Activated CD4-positive, alpha-beta T cell treated with anti-CD3 and anti-CD28 coated beads for 24 hours (primary cell): Measurements from ENCODE around the gene PHYKPL.
"Not testable (repeated sequence)": the region's sequence is repeated elsewhere in the genome, so short reads cannot be mapped to it uniquely, and the experiment has no call there.

Experiments
- DNase-seq, 2 donors: peaks; one replicate each; pipeline ENCODE4 v3.0.0-alpha.2; 2020; ENCODE audit warnings: low read depth in 2 of 2

Gene PHYKPL

GRCh38 chr5:178264044-178264443 is 31.4 kb upstream of the PHYKPL start:
- no peak for DNase-seq

GRCh38 chr5:178261666-178262600 is 29.3 kb upstream of the PHYKPL start:
- no peak for DNase-seq

- no peak for DNase-seq
Measured at GRCh38 chr5:178259623-178260536, 27.3 kb upstream of the PHYKPL start.

- DNase-seq = no peak
Measured at GRCh38 chr5:178257650-178258049, 25.0 kb upstream of the PHYKPL start.

- no peak for DNase-seq
Measured at GRCh38 chr5:178256746-178257145, 24.1 kb upstream of the PHYKPL start.

GRCh38 chr5:178253632-178254031 is 21.0 kb upstream of the PHYKPL start:
- DNase-seq = not testable (repeated sequence)

GRCh38 chr5:178252258-178252657 is 19.7 kb upstream of the PHYKPL start:
- DNase-seq = no peak

- DNase-seq = no peak
Measured at GRCh38 chr5:178250263-178250662, 17.7 kb upstream of the PHYKPL start.

GRCh38 chr5:178249191-178249989 is 16.8 kb upstream of the PHYKPL start:
- no peak for DNase-seq

- DNase-seq = no peak
Measured at GRCh38 chr5:178248750-178249149, 16.1 kb upstream of the PHYKPL start.

- no peak for DNase-seq
Measured at GRCh38 chr5:178247481-178248456, 15.2 kb upstream of the PHYKPL start.

- no peak for DNase-seq
Measured at GRCh38 chr5:178246624-178247279, 14.2 kb upstream of the PHYKPL start.

- no peak for DNase-seq
Measured at GRCh38 chr5:178245389-178245788, 12.8 kb upstream of the PHYKPL start.

- no peak for DNase-seq
Measured at GRCh38 chr5:178244576-178244975, 12.0 kb upstream of the PHYKPL start.

- DNase-seq = no peak
Measured at GRCh38 chr5:178242416-178242815, 9.8 kb upstream of the PHYKPL start.

GRCh38 chr5:178241688-178242231 is 9.2 kb upstream of the PHYKPL start:
- DNase-seq = no peak

GRCh38 chr5:178241231-178241663 is 8.6 kb upstream of the PHYKPL start:
- DNase-seq = no peak

GRCh38 chr5:178240766-178241165 is 8.2 kb upstream of the PHYKPL start:
- DNase-seq = no peak

- no peak for DNase-seq
Measured at GRCh38 chr5:178240341-178240741, 7.7 kb upstream of the PHYKPL start.
